ENCODE data around the gene HSPBP1.
"Not testable (repeated sequence)": the region's sequence is repeated elsewhere in the genome, so short reads cannot be mapped to it uniquely, and the experiment has no call there.

HSPBP1 gene

DNA sequence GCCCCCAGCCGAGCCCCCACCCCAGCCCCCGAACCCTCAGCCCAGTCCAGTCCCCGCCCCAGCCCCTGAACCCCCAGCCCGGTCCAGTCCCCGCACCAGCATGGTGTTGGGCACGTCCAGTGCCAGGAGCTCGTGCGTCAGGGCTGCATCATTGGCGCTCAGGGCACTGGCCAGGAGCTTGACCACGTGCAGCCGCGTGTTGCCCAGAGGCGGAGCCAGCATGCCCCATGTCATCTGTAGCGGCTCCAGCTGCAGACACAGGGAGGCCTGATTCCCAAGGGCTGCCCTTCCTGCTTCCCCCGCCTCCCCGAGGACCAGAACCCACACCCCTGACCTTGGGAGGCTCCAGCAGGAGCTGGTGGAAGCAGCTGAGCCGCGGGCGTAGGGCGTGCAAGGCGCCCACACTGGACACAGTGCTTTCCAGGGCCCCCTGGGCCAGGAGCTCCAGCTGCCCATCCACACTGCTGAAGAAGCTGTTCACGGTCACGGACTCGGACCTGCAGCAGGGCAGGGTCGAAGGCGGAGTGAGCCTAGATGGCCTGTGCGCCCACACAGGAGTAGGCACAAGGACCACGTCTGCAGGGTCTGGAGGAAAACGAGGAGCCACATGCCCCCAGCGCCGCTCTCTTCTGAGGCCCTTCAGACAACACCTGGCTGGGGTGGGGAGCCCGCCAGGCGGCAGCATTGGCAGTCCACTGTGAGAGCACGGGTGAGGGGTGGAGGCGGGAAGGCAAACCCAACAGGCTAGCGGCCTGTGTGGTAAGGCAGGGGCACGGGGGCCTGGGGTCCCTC lies 38.6 kb downstream of the HSPBP1 start:
- no peak overlapping the region for H3K4me3 ChIP-seq (ENCODE audit: low read depth, low read length)

DNA sequence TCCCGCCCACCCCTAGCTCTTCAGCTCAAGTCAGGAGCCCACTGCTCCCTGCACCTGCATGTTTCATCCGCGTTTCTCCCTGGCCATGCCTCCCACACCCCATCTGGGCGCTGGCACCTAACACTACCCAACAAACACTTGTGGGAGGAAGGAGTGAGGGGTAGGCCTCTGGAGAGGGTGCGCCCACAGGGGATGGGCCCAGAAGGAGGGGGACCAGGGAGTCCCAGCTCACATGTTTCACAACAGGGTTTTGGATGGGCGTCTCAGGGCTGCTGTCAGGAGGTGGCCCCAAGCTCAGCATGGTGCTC lies 39.2 kb downstream of the HSPBP1 start:
- no peak overlapping the region for H3K4me3 ChIP-seq (ENCODE audit: low read depth, low read length)

DNA sequence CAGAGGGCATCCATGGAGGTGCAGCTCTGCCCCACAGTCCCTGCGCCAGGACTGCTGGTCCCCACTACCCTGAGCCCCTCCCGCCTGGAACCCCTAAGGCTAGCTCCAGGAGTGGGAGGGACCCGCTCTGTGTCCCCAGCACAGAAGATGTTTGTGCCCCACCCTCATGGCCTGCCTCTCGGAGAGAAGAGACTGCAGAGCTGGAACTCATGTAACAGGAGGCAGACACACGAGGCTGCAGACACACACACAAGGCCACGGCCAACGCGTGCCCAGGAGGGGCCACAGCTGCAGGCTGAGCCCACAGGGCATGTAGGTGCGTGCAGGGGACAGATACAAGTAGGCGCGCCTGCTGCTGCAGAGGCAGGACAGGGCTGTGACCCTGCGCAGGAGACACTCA lies 40.9 kb downstream of the HSPBP1 start:
- H3K4me3 ChIP-seq (ENCODE audit: low read depth, low read length) = no peak overlapping the region

DNA sequence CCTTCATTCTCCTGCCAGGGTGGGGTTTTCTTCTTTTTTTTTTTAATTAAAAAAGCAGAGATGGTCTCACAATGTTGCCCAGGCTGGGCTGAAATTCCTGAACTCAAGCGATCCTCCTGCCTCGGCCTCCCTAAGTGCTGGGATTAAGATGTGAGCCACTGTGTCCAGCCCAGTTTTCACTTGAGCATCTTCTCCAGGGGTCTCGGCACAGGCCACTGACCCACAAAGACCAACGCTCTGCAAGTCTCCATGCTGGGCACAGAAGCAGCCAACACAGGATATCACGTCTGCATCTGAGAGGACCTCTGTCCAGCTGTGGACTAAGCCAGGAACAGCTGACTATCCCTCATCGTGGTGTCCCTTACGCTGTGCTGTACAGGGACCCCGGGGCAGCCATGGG lies 41.9 kb downstream of the HSPBP1 start:
- H3K4me3 ChIP-seq (ENCODE audit: low read depth, low read length) = no peak overlapping the region

- H3K4me3 ChIP-seq (ENCODE audit: low read depth, low read length) = no peak overlapping the region
Measured at GRCh38 chr19:55232986-55233385, 46.9 kb downstream of the HSPBP1 start.

GRCh38 chr19:55232286-55232602 lies 47.7 kb downstream of the HSPBP1 start:
- no peak overlapping the region for H3K4me3 ChIP-seq (ENCODE audit: low read depth, low read length)

DNA sequence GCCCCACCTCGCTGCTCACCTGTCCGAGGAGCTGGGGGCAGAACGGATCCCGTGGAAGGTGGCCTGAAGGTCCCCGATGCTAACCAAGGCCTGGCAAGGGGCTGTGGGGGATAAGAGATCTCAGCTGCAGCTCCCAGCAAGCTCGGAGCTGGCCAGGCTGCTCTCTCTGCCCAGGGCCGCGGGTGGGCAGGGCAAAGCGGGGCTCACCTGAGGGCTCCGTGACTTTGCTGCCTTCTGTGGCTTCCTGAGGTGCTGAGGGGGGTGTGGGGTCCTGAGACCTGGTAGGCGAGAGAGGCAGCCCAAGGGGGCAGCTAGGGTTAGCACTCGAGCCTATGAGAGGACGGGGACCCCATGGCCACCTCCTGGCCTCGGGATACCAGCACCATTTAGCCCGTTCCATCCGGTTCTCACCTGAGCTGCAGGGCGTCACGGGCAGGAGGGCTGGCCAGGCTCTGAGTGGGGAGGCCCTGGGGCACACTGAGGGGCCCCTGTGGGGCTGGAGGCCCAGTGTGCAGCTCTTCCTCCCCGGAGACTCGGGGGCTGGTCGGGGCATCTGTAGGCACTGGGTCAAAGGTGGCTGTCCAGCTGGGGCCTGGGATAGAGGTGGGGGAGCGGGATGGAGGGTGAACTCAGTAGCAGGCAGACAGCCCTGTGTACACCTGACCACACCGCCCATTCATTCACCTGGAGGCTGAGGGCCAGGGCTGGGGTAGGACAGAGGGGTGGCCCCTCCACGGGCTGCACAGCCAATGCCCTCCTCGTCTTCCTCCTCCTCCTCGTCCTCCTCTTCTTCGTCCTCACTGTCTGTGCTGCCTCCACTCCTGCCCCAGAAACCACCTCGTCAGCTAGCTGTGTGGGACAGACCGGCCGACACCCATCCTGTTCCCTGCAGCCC lies 48.3 kb downstream of the HSPBP1 start:
- H3K4me3 ChIP-seq (ENCODE audit: low read depth, low read length) = no peak overlapping the region

DNA sequence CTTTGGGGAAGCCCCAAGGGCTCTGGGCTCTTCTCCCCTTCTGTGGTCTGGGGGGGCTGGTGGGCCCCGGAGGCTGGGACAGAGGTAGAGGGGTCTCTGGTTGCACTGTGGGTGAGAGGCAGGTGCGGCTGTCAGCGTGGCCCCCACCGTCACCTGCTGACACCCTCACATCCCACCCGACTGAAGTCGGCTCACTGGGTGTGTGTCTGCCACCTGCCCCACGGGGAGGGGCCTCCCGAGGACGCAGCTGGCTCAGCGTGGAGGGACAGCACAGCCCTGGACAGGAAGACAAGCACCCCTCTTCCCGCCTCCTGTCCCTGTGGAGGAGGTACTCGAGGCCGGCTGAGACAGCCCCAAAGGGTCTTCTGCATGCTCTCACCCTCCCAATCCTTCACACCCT lies 49.1 kb downstream of the HSPBP1 start:
- H3K4me3 ChIP-seq (ENCODE audit: low read depth, low read length) = no peak overlapping the region

DNA sequence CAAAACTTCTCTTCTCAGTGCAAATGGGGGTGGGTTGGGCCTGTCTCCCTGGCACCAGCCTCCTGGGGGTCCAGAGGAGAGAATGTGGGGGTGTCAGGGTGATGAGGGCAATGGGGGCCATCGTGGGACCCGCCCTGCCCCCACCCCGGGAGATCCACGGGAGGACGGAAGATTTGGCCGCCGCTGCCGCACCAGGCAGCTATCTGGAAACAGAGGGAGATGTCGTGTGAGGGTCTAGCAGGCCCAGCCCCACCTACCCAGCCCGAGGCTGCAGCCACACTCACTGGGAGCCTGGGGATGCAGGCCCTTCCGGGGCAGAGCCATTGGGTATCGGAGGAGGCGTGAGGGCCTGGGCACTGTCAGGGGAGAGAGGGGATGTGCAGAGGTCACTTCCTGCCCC lies 49.6 kb downstream of the HSPBP1 start:
- H3K4me3 ChIP-seq (ENCODE audit: low read depth, low read length) = no peak overlapping the region

- H3K4me3 ChIP-seq (ENCODE audit: low read depth, low read length) = no peak overlapping the region
Measured at GRCh38 chr19:55229789-55230182, 50.1 kb downstream of the HSPBP1 start.

- no peak overlapping the region for H3K4me3 ChIP-seq (ENCODE audit: low read depth, low read length)
Measured at GRCh38 chr19:55229145-55229788, 50.6 kb downstream of the HSPBP1 start.

GRCh38 chr19:55228403-55229031 lies 51.4 kb downstream of the HSPBP1 start, which contains the start of gene TMEM86B:
Gene TMEM86B, minus strand, starts transcription at chr19:55228763. Its CDS starts 22 bp downstream, at chr19:55228741.
- no peak within 1 kb of the TSS for H3K4me3 ChIP-seq (ENCODE audit: low read depth, low read length)

DNA sequence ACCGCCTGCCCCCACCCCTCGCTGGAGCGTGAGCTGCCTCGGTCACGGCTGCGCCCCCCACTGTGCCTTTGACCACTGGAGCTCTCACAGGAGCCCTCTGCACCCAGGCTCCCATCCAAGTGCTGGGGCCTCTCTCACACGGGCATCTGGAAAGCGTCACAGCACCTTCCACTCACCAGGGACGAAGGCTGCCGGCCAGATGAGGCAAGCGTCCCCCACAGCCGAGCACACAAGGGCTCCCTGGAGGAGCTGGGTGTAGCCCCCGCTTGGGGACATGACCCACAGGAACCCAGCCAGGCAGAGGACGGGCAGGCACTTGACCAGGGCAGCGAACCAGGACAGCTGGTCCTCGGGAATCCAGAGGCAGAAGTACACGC lies 51.9 kb downstream of the HSPBP1 start:
- no peak overlapping the region for H3K4me3 ChIP-seq (ENCODE audit: low read depth, low read length)

- no peak overlapping the region for H3K4me3 ChIP-seq (ENCODE audit: low read depth, low read length)
Measured at GRCh38 chr19:55227241-55228014, 52.5 kb downstream of the HSPBP1 start.

DNA sequence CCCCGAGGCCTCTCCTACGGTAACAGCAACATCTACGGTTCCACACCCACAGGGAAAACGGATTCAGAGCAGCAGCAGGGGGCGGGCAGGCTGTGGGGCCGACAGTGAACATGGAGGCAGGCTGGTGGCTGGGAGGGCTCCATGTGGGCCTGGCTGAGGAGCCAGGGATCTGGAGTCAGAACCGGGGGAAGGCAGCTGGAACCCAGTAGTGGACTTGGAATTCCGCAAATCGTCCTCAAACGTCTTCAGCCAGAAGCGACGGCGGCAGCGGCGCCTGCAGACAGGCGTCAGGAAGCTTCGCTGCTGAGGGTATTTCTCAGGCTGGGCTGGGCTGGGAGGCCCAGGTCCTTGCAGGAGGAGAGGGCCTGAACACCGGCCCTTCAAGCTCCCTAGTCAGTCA lies 53.1 kb downstream of the HSPBP1 start:
- H3K4me3 ChIP-seq (ENCODE audit: low read depth, low read length) = no peak overlapping the region

- H3K4me3 ChIP-seq (ENCODE audit: low read depth, low read length) = no peak overlapping the region
Measured at GRCh38 chr19:55226273-55226672, 53.6 kb downstream of the HSPBP1 start.

DNA sequence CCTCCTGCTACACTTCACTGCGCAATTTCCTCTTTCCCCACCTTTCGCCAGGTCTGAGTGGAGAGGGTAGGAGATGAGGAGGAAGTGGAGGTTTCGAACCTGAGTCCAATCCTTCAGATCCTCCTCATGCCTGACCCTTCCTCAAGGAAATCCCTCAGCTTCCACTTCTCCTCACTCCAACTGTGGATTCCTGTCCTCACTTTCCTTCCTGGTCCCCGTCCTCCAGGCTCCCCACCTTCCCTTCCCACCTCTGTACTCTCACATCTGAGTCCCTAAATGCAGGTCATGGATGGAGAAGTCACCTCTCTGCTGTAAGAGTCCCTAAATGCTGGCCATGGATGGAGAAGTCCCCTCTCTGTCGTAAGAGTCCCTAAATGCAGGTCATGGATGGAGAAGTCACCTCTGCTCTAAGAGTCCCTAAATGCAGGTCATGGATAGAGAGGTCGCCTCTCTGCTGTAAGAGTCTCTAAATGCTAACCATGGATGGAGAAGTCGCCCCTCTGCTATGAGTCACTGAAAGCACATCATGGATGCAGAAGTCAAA lies 54.4 kb downstream of the HSPBP1 start:
- H3K4me3 ChIP-seq (ENCODE audit: low read depth, low read length) = no peak overlapping the region

DNA sequence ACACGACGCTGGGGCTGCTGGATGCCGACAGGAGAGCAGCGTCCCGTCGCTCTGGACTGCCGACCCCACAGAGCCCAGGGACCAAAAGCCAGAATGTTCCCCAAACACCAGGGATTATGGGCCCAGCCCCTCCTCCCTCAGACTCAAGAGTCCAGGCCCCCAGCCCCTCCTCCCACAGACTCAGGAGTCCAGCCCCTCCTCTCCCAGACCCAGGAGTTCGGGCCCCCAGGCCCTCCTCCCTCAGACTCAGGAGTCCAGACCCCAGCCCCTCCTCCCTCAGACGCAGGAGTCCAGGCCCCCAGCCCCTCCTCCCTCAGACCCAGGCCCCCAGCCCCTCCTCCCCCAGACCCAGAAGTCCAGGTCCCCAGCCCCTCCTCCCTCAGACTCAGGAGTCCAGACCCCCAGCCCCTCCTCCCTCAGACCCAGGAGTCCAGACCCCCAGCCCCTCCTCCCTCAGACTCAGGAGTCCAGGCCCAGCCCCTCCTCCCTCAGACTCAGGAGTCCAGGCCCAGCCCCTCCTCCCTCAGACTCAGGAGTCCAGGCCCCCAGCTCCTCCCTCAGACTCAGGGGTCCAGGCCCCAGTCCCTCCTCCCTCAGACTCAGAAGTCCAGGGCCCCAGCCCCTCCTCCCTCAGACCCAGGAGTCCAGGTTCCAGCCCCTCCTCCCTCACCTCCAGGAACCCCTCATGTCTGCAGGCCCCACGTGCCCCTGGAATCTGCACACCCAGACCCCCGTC lies 55.1 kb downstream of the HSPBP1 start:
- not testable (repeated sequence) for H3K4me3 ChIP-seq (ENCODE audit: low read depth, low read length)

GRCh38 chr19:55224038-55224665 lies 55.8 kb downstream of the HSPBP1 start:
- H3K4me3 ChIP-seq (ENCODE audit: low read depth, low read length) = no peak overlapping the region

Measured in iPS-11a (cell line).